Posterior cingulate gyrus (tissue), 11 donors: ENCODE results near the gene TLCD3B.

Experiments used
- DNase-seq, 10 donors: peaks; one replicate each; pipeline versions ENCODE4 v3.0.0 to v3.0.0-alpha.2; 2020 to 2021; ENCODE audit warnings: mixed read lengths in 3 of 10
- intact Hi-C: fragments of 100-400 bp; cut with DNase I; formaldehyde crosslinking; loops from one replicate; pipeline ENCODE4 v1.15.1; 2023

Gene TLCD3B, protein sequence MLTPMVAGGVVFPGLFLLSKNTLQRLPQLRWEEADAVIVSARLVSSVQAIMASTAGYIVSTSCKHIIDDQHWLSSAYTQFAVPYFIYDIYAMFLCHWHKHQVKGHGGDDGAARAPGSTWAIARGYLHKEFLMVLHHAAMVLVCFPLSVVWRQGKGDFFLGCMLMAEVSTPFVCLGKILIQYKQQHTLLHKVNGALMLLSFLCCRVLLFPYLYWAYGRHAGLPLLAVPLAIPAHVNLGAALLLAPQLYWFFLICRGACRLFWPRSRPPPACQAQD

GRCh38 chr16:30030841-30031413 is at the start of gene TLCD3B:
Gene TLCD3B, minus strand, starts transcription at chr16:30031271. Its CDS starts 744 bp downstream, at chr16:30030527.
- intact Hi-C loops: no loop called here
- DNase-seq: peak in 6 of 10 donors; percentile 29 to 93 (median 74)

- intact Hi-C loops: loop anchor here (1.0 kb wide), 1 partner anchor 36 kb away; no protein-coding TSS in a partner anchor
Measured at GRCh38 chr16:30079480-30079879, 48.4 kb upstream of the TLCD3B start.

DNA sequence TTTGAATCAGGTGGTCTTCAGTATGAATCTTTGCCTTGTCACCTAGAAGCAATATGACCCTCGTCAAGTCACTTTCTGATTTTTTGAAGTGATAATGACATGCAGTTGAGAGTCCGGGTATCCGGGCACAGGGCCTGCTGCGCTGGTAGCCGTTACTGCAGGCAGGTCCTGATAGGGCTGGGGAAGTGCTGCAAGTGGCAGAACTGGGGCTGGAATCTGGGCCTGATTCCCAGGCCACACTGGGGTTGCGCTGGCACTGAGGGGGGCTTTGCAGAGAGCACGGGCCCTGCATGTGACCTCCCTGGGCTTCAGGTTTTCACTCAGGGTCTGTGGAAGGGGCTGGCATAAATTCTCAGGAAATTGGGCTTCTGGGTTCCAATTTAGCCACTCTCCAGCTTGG is 47.7 kb upstream of the TLCD3B start:
- intact Hi-C loops: loop anchor here (1.0 kb wide), 1 partner anchor 37 kb away; no protein-coding TSS in a partner anchor
- peak in 2 of 10 donors; percentile 9 to 27 for DNase-seq

More at GRCh38 chr16:30079480-30079879, 48.4 kb upstream of the TLCD3B start:
- DNase-seq: peak in 2 of 10 donors; percentile 46 to 67

GRCh38 chr16:30077656-30078055 is 46.6 kb upstream of the TLCD3B start:
- peak in 1 of 10 donors; percentile 26 for DNase-seq
- intact Hi-C loops: no loop called here

DNA sequence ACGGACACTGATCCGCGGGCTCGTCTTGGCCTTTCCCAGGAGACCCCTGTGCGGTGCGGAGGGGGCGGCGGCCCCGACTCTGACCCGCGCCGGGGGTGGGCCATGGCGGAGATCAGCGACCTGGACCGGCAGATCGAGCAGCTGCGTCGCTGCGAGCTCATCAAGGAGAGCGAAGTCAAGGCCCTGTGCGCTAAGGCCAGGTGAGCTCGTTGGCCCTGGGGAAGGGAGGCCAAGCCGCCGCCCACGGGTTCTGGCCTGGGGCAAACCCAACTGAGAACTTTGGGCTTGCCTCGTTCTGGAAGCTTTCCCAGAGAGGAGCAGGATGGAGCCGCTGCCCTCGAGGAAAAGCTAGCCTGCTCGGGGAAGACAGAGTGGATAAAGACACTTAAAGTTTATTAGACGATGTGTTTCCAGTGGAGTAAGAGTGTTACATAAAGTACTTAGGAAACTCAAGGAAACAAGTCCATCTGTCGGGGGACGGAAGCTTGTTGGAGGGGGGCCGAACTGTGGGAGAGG is 45.3 kb upstream of the TLCD3B start:
- intact Hi-C loops: no loop called here
- peak in 2 of 10 donors; percentile 9 to 52 for DNase-seq

DNA sequence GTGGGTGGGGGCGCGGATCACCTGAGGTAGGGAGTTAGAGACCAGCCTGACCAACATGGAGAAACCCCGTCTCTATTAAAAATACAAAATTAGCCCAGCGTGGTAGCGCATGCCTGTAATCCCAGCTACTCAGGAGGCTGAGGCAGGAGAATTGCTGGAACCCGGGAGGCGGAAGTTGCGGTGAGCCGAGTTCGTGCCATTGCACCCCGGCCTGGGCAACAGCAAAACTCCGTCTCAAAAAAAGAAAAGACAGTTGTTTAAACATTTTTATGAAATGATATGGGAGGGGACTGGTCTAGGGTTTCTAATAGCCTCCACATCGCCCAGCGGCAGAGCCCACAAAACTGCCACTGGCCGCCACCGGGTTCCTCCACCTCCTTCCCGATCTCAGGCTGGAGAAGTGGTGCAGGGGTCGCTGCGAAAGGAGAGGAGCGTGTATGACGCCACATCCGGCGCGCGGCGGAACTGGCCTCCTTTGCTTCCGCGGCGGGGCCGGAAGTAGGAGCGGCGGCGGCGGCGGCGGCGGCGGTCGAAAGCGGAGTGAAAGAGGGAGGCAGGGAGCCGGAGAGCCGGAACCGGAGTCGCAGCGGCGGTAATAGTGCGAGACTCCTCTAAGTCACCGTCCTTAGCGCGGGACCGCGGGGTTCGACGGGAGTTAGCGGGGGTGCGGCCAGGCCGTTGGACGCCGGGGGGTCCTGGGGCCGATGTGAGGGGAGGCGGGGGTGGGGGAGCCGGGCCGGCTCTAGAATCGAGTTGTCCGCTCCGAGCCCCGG is 44.6 kb upstream of the TLCD3B start, which contains the start of gene PPP4C:
TSS of gene PPP4C (plus strand) at position 492 of the 773 bp plus-strand sequence. CDS start 384 bp downstream, outside the sequence.
- intact Hi-C loops: no loop called here
- DNase-seq: peak; percentile 84 to 98 (median 92)

DNA sequence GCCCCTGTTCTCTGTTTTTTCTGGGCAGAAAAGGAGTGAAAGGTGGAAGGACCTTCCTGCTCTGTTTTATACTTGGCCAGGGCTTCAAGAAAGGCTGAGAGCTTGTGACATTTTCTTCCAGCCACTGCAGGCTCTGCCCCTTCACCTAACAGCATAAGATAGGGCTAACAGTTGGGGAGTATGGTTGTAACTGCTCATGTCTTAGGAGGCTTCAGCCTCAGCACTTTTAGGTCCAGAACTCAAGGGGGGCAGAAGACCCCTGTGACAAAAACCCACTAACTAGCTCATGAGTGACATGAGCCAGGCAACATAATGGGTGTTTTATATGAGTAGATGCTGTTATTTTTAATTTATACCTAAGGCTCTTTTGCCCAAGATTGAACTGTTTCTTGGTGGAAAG is 39.4 kb upstream of the TLCD3B start:
- intact Hi-C loops: no loop called here
- no peak for DNase-seq

GRCh38 chr16:30069611-30070462 is 38.8 kb upstream of the TLCD3B start:
- DNase-seq: no peak
- intact Hi-C loops: no loop called here

GRCh38 chr16:30068750-30069610 is 37.9 kb upstream of the TLCD3B start:
- peak in 1 of 10 donors; percentile 46 for DNase-seq
- intact Hi-C loops: no loop called here

- intact Hi-C loops: no loop called here
- no peak for DNase-seq
Measured at GRCh38 chr16:30068333-30068732, 37.3 kb upstream of the TLCD3B start.

DNA sequence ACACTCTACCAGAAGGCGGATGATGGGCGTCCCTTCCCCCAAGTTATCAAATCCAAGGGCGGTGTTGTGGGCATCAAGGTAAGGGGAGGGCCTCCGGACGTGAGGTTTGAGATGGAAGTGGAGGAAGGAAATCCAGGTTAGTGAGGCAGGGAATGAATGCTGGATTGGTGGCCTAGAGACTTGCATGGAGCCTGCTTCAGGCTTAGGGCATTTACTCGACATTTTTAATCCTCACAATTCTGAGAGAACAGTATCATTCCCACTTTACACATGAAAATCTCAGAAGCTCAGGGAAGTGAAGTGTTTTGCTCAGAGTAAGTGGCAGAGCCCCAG is 36.5 kb upstream of the TLCD3B start:
- intact Hi-C loops: no loop called here
- DNase-seq: no peak

- intact Hi-C loops: no loop called here
- DNase-seq: peak in 2 of 10 donors; percentile 15 to 34
Measured at GRCh38 chr16:30066761-30067583, 35.9 kb upstream of the TLCD3B start.

DNA sequence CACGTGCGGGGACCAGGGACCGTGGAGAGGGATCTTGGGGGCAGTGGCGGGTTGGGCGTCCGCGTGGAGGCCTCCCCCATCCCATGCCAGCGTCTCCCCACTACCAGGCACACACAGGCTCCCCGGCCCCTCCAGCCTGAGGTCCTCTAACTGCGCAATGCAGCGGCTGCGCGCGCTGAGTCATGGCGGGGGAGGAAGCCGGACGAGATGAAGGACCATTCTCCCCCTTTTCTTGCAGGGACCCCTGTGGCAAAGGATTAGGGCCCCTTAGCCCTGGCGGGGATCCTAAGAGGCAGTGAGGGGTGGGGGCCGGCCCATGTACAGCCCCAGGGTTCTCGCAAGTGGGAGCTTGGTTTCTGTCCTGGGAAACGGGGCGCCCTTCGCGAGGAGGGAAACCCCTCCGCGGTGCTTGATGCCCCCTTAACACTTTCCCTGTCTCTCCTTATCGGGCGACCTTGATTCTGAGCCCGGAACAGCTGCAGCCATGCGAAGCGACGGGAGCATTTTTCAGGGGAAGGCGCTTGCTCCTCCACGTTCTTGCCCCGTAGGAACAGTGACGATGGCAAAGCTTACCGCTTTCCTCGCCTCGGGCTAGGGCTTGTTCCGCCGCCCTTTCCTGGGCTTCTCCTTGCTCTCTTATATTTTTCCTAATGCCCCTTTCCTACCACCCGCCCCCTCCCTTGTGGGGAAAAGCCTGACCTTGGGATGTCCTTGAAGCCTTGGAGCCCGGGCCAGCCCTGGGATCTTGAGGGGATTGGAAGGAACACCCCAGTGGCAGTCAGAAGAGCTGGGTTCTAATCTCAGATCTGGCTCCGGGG is 35.1 kb upstream of the TLCD3B start:
- peak in 1 of 10 donors; percentile 55 for DNase-seq

DNA sequence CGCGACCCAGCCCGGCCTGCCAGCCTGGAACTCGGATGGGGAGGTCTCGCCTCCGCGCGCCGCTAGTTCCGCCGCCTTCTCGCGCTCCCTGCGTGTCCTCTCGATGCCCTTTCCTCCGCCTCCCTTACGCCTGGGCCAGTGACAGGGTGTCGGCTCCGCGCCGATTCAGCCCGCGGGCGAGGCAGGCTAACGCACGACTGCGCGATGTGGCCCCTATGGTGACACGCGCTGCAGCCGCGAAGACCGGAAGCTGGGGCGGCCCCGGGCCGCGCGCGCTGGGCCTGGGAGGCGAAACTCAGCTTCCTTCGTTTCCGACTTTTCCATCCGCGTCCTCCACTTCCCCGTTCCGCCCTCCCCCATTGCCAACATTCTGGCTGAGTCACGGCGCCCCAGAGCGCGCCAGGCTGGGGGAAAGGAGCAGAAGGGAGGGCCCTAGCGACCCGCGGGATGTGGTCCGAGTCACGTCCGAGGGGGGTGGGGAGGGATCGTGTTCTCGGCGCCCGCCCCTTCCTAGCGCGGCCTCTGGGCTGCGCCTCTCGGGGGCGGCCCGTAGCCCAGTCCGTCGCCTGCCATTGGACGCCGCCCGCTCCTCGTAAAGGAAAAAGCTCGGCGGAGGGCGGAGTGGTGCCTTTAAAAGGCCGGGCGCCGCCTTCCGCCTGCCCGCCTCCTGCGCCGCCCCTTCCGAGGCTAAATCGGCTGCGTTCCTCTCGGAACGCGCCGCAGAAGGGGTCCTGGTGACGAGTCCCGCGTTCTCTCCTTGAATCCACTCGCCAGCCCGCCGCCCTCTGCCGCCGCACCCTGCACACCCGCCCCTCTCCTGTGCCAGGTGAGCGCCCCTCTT is 34.3 kb upstream of the TLCD3B start, which contains the start of gene ALDOA:
TSS of gene ALDOA (plus strand) at position 659 of the 841 bp plus-strand sequence. CDS start 1,138 bp downstream, outside the sequence.
- peak; percentile 96 to 100 (median 98) for DNase-seq
- intact Hi-C loops: loop anchor here (2.0 kb wide), 1 partner anchor 57 kb away; the partner anchor contains the start of gene MAPK3

More for the DNA sequence above, 35.1 kb upstream of the TLCD3B start:
- intact Hi-C loops: loop anchor here (2.0 kb wide), 1 partner anchor 57 kb away; the partner anchor contains the start of gene MAPK3

DNA sequence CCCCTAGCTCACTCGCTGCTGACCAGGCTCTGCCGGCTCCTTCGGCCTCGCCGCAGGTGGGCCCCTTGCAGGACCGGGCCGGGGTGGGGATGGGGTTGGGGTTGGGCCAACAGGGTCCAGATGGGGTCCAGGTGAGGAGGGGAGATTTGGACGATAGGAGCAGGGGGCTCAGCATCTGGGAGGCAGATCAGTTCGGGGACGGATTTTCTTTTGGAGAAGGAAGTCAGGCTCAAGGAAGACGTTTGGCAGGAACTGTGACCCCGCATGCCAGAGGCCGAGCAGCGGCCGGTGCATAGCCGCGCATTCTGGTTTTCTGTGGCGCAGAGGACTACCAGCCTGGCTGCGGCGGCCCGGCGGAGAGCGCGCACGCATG is 33.6 kb upstream of the TLCD3B start:
- peak in 1 of 10 donors; percentile 60 for DNase-seq
- intact Hi-C loops: loop anchor here (2.0 kb wide), 1 partner anchor 58 kb away; the partner anchor contains the start of gene MAPK3
